Testis (tissue), 2 donors: ENCODE measurements around the gene PRIMPOL.

ENCODE experiments used
- CTCF ChIP-seq, 3 experiments: fragments of 450-650 bp in 2 of 3; fragments of 200-600 bp in 1 of 3; sonication (generic) in 1 of 3; IDR thresholded peaks; one replicate each; pipeline ENCODE4 v1.5.1; 2016 to 2019; ENCODE audit warnings: antibody characterized with exemption in 3 of 3, mild to moderate bottlenecking in 2 of 3, moderate library complexity in 1 of 3
- POLR2A ChIP-seq: fragments of 450-650 bp; IDR thresholded peaks from one replicate; pipeline ENCODE4 v1.6.1; 2017; ENCODE audit warnings: antibody characterized with exemption, mild to moderate bottlenecking, moderate library complexity

GRCh38 chr4:184728858-184729257 is 79.3 kb downstream of the PRIMPOL start:
- TF ChIP-seq CTCF (IDR thresholded peaks at IDR 0.05) (no peak), POLR2A (no peak)
